HG03520 (cell line): Measurements from ENCODE around the gene SGPL1.
"Not testable (repeated sequence)": the region's sequence is repeated elsewhere in the genome, so short reads cannot be mapped to it uniquely, and the experiment has no call there.

ENCODE experiments used
- ATAC-seq: cut with Tn5 transposase; IDR thresholded peaks from one replicate; pipeline ENCODE4 v1.9.1; 2021; ENCODE audit warnings: mild to moderate bottlenecking, moderate library complexity; ENCODE audit not compliant: unreplicated experiment

Gene SGPL1

GRCh38 chr10:70917226-70917625 is 101.5 kb downstream of the SGPL1 start:
- ATAC-seq = no peak

- no peak for ATAC-seq
These were observed 101.9 kb downstream of the SGPL1 start for GRCh38 chr10:70917635-70918034.

GRCh38 chr10:70918851-70919530 is 103.2 kb downstream of the SGPL1 start:
- ATAC-seq = no peak

GRCh38 chr10:70919906-70920305 is 104.2 kb downstream of the SGPL1 start:
- ATAC-seq = not testable (repeated sequence)

GRCh38 chr10:70920519-70920918 is 104.8 kb downstream of the SGPL1 start:
- ATAC-seq = no peak

GRCh38 chr10:70921285-70921684 is 105.5 kb downstream of the SGPL1 start:
- no peak for ATAC-seq

- no peak for ATAC-seq
These were observed 107.9 kb downstream of the SGPL1 start for GRCh38 chr10:70923696-70924095.

GRCh38 chr10:70925377-70926225 is 109.9 kb downstream of the SGPL1 start:
- ATAC-seq = no peak

- ATAC-seq = no peak
These were observed 110.7 kb downstream of the SGPL1 start for GRCh38 chr10:70926226-70927000.

GRCh38 chr10:70927189-70927943 is 111.6 kb downstream of the SGPL1 start:
- ATAC-seq = no peak

GRCh38 chr10:70928140-70928539 is 112.4 kb downstream of the SGPL1 start:
- ATAC-seq = no peak

- no peak for ATAC-seq
These were observed 114.7 kb downstream of the SGPL1 start for GRCh38 chr10:70930263-70931000.
